HepG2 (cell line): ENCODE measurements around the gene CLEC16A. TPM values are rescaled to one million over a fixed set of nuclear protein-coding genes. Genes with fewer than 3 reads are reported as not detected.

Source experiments
- CCAR2 ChIP-seq: fragments of 200-400 bp; formaldehyde crosslinking; optimal IDR thresholded peaks from 2 replicates; pipeline ENCODE3; 2018; ENCODE audit warnings: low read depth, mild to moderate bottlenecking, low read length, moderate library complexity
- CTCF ChIP-seq: sonication (generic); formaldehyde crosslinking; IDR thresholded peaks from 2 replicates; pipeline ENCODE4 v1.5.0; 2020; ENCODE audit warnings: mild to moderate bottlenecking, missing genetic modification reagents, moderate library complexity
- NAIF1 ChIP-seq: sonication (generic); formaldehyde crosslinking; IDR thresholded peaks from 2 replicates; pipeline ENCODE4 v1.5.0; 2020; ENCODE audit warnings: mild to moderate bottlenecking, missing genetic modification reagents, borderline replicate concordance
- NFE2 ChIP-seq: sonication (generic); formaldehyde crosslinking; IDR thresholded peaks from 2 replicates; pipeline ENCODE4 v1.4.0; 2020; ENCODE audit warnings: missing genetic modification reagents
- SNAI1 ChIP-seq: sonication (generic); formaldehyde crosslinking; IDR thresholded peaks from 2 replicates; pipeline ENCODE4 v1.5.0; 2020; ENCODE audit warnings: mild to moderate bottlenecking, missing genetic modification reagents, borderline replicate concordance
- SOX5 ChIP-seq: IDR thresholded peaks from 2 replicates; pipeline ENCODE4 v1.6.1; 2016; ENCODE audit warnings: borderline replicate concordance
- ZBTB7B ChIP-seq: sonication (generic); formaldehyde crosslinking; IDR thresholded peaks from 2 replicates; pipeline ENCODE4 v1.4.0; 2020; ENCODE audit warnings: missing genetic modification reagents
- ZC3H4 ChIP-seq: sonication (generic); formaldehyde crosslinking; IDR thresholded peaks from 2 replicates; pipeline ENCODE4 v1.4.0; 2020; ENCODE audit warnings: missing genetic modification reagents, borderline replicate concordance
- ZFP82 ChIP-seq: sonication (generic); formaldehyde crosslinking; IDR thresholded peaks from 2 replicates; pipeline ENCODE4 v1.5.1; 2020; ENCODE audit warnings: mild to moderate bottlenecking, missing genetic modification reagents, borderline replicate concordance
- ZFP90 ChIP-seq: sonication (generic); formaldehyde crosslinking; IDR thresholded peaks from 2 replicates; pipeline ENCODE4 v1.8.0; 2022; ENCODE audit warnings: missing genetic modification reagents, mild to moderate bottlenecking, inconsistent platforms, borderline replicate concordance
- ZNF205 ChIP-seq: IDR thresholded peaks from 2 replicates; pipeline ENCODE4 v1.6.1; 2018; ENCODE audit warnings: missing biosample characterization, missing genetic modification reagents
- ZNF30 ChIP-seq: sonication (generic); formaldehyde crosslinking; IDR thresholded peaks from 2 replicates; pipeline ENCODE4 v1.5.0; 2020; ENCODE audit warnings: mild to moderate bottlenecking, missing genetic modification reagents
- ZNF503 ChIP-seq: sonication (generic); formaldehyde crosslinking; IDR thresholded peaks from 2 replicates; pipeline ENCODE4 v1.4.0; 2020; ENCODE audit warnings: missing genetic modification reagents
- ZNF878 ChIP-seq: sonication (generic); formaldehyde crosslinking; IDR thresholded peaks from 2 replicates; pipeline ENCODE4 v1.8.1; 2023; ENCODE audit warnings: mild to moderate bottlenecking, missing genetic modification reagents, moderate library complexity
- ZSCAN9 ChIP-seq: IDR thresholded peaks from 2 replicates; pipeline ENCODE4 v1.6.1; 2016; ENCODE audit warnings: borderline replicate concordance
- ZXDC ChIP-seq: sonication (generic); formaldehyde crosslinking; IDR thresholded peaks from 2 replicates; pipeline ENCODE4 v1.5.0; 2020; ENCODE audit warnings: mild to moderate bottlenecking, missing genetic modification reagents
- polyA plus RNA-seq, 8 experiments: library from polyadenylated mRNA; depleted of rRNA in 3 of 8; stranded (reverse) in 7 of 8; unstranded in 1 of 8; fragments of >200 nt; fragmentation: Illumina TruSeq in 4 of 8; extraction: Trizol in 4 of 8; gene quantifications; 2 replicates each; pipeline versions ENCODE4 v1.2.1 to v1.2.3, GENCODE V29; 2011 to 2016; ENCODE audit warnings: low read depth in 4 of 8, missing spikeins in 1 of 8, mixed read lengths in 1 of 8; ENCODE audit not compliant: insufficient read depth in 1 of 8
- total RNA-seq, 5 experiments: library from RNA; depleted of rRNA; stranded (reverse); fragments of >200 nt; fragmentation: Illumina TruSeq; extraction: Trizol; gene quantifications; 2 replicates each; pipeline ENCODE4 v1.2.3, GENCODE V29; 2016; ENCODE audit warnings: low read depth in 1 of 5
- TF ChIP-seq, protein P1 (sequence below): sonication (generic); formaldehyde crosslinking; IDR thresholded peaks from 2 replicates; pipeline ENCODE4 v1.5.1; 2020; ENCODE audit warnings: missing genetic modification reagents, mild to moderate bottlenecking, borderline replicate concordance
- TF ChIP-seq, protein P2 (sequence below): IDR thresholded peaks from 2 replicates; pipeline ENCODE4 v1.6.1; 2016; ENCODE audit warnings: control low read depth
- TF ChIP-seq, protein P3 (sequence below): IDR thresholded peaks from 2 replicates; pipeline ENCODE4 v1.6.1; 2016; ENCODE audit warnings: missing genetic modification reagents, missing compliant biosample characterization

The CLEC16A gene
- total and polyA plus RNA-seq, 2 of the 13 experiments (the other 11 are each of a cell fraction or from before 2014, with no cell fraction given), result 8.5 to 10.3 TPM

- TF ChIP-seq SOX5 (CRISPR knock-in tag), result peak; percentile 65; the same call in 1 of the 2 replicates
- TF ChIP-seq ZNF30 (CRISPR knock-in tag), result no peak
- TF ChIP-seq ZXDC (CRISPR knock-in tag), result no peak
- TF ChIP-seq ZBTB7B (CRISPR knock-in tag), result peak; percentile 37; the same call in 1 of the 2 replicates
- no peak; the same call in 1 of the 2 replicates for TF ChIP-seq ZC3H4
- peak; percentile 46 for TF ChIP-seq CCAR2
- TF ChIP-seq ZNF205 (CRISPR knock-in tag), result 0 out of 2 replicates have a peak, but pooled peaks have one; percentile 31
- TF ChIP-seq, protein P1, sequence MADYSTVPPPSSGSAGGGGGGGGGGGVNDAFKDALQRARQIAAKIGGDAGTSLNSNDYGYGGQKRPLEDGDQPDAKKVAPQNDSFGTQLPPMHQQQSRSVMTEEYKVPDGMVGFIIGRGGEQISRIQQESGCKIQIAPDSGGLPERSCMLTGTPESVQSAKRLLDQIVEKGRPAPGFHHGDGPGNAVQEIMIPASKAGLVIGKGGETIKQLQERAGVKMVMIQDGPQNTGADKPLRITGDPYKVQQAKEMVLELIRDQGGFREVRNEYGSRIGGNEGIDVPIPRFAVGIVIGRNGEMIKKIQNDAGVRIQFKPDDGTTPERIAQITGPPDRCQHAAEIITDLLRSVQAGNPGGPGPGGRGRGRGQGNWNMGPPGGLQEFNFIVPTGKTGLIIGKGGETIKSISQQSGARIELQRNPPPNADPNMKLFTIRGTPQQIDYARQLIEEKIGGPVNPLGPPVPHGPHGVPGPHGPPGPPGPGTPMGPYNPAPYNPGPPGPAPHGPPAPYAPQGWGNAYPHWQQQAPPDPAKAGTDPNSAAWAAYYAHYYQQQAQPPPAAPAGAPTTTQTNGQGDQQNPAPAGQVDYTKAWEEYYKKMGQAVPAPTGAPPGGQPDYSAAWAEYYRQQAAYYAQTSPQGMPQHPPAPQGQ, result no peak; the same call in 1 of the 2 replicates
- TF ChIP-seq ZSCAN9 (CRISPR knock-in tag), result no peak; the same call in 1 of the 2 replicates
- no peak for TF ChIP-seq ZNF503 (CRISPR knock-in tag)
- no peak for TF ChIP-seq SNAI1 (CRISPR knock-in tag)
- TF ChIP-seq, protein P2, sequence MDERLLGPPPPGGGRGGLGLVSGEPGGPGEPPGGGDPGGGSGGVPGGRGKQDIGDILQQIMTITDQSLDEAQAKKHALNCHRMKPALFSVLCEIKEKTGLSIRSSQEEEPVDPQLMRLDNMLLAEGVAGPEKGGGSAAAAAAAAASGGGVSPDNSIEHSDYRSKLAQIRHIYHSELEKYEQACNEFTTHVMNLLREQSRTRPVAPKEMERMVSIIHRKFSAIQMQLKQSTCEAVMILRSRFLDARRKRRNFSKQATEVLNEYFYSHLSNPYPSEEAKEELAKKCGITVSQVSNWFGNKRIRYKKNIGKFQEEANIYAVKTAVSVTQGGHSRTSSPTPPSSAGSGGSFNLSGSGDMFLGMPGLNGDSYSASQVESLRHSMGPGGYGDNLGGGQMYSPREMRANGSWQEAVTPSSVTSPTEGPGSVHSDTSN (CRISPR knock-in tag), result peak; percentile 61; the same call in 1 of the 2 replicates
- TF ChIP-seq NFE2 (CRISPR knock-in tag), result 0 out of 2 replicates have a peak, but pooled peaks have one; percentile 16
- TF ChIP-seq ZFP90 (CRISPR knock-in tag), result 0 out of 2 replicates have a peak, but pooled peaks have one; percentile 38
- TF ChIP-seq, protein P3, sequence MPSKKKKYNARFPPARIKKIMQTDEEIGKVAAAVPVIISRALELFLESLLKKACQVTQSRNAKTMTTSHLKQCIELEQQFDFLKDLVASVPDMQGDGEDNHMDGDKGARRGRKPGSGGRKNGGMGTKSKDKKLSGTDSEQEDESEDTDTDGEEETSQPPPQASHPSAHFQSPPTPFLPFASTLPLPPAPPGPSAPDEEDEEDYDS (CRISPR knock-in tag), result no peak; the same call in 1 of the 2 replicates
- TF ChIP-seq ZNF878 (CRISPR knock-in tag), result no peak
- no peak for TF ChIP-seq ZFP82 (CRISPR knock-in tag)
- no peak for TF ChIP-seq NAIF1 (CRISPR knock-in tag)
- peak; percentile 99 for TF ChIP-seq CTCF (CRISPR knock-in tag)
These were observed 25.9 kb upstream of the CLEC16A start (continued) for GRCh38 chr16:10918294-10919002.
